ENCODE data around the gene KRIT1. TPM values are rescaled to one million over a fixed set of nuclear protein-coding genes. Genes with fewer than 3 reads are reported as not detected.

KRIT1 gene
- total RNA-seq, 4 donors from 2014 or later: 39.1 to 69.6 (median 59.2) TPM

- H3K4me3 ChIP-seq (ENCODE audit: low read depth, poor library complexity, severe bottlenecking): no peak overlapping the region
- 91 to 93% methylated on average over 1 of the region's 1 CpG for WGBS, 2 donors
- TF ChIP-seq CTCF (IDR thresholded peaks at IDR 0.05): no peak
- DNase-seq (ENCODE audit: low spot score in 2 of 2): no peak
- intact Hi-C loops (cut with DNase I; ENCODE audit: low total_unique reads): no loop called here
These were observed 23.2 kb upstream of the KRIT1 start for GRCh38 chr7:92268921-92269320.

- intact Hi-C loops (cut with DNase I; ENCODE audit: low total_unique reads): no loop called here
- TF ChIP-seq CTCF (IDR thresholded peaks at IDR 0.05) (no peak), POLR2A (IDR thresholded peaks at IDR 0.05) (no peak)
- WGBS, 2 donors: 78 to 81% methylated on average over 5 of the region's 5 CpGs
- DNase-seq (ENCODE audit: low spot score in 2 of 2): no peak
- no peak overlapping the region for H3K4me3 ChIP-seq (ENCODE audit: low read depth, poor library complexity, severe bottlenecking)
These were observed 20.9 kb upstream of the KRIT1 start for GRCh38 chr7:92266415-92267241.

GRCh38 chr7:92260248-92260781, 14.6 kb upstream of the KRIT1 start:
- intact Hi-C loops (cut with DNase I; ENCODE audit: low total_unique reads): no loop called here
- no peak for DNase-seq (ENCODE audit: low spot score in 2 of 2)
- WGBS, 2 donors: 83 to 89% methylated on average over 7 of the region's 7 CpGs
- no peak overlapping the region for H3K4me3 ChIP-seq (ENCODE audit: low read depth, poor library complexity, severe bottlenecking)
- TF ChIP-seq CTCF (IDR thresholded peaks at IDR 0.05) (no peak), POLR2A (IDR thresholded peaks at IDR 0.05) (no peak)

GRCh38 chr7:92259610-92260247, 14.0 kb upstream of the KRIT1 start:
- TF ChIP-seq CTCF (IDR thresholded peaks at IDR 0.05): no peak
- TF ChIP-seq POLR2A (IDR thresholded peaks at IDR 0.05): no peak
- intact Hi-C loops (cut with DNase I; ENCODE audit: low total_unique reads): no loop called here
- DNase-seq (ENCODE audit: low spot score in 2 of 2): no peak
- 92 to 96% methylated on average over 2 of the region's 2 CpGs for WGBS, 2 donors
- H3K4me3 ChIP-seq (ENCODE audit: low read depth, poor library complexity, severe bottlenecking): no peak overlapping the region

GRCh38 chr7:92259062-92259461, 13.3 kb upstream of the KRIT1 start:
- 96 to 97% methylated on average over 4 of the region's 4 CpGs for WGBS, 2 donors
- intact Hi-C loops (cut with DNase I; ENCODE audit: low total_unique reads): no loop called here
- DNase-seq (ENCODE audit: low spot score in 2 of 2): no peak
- no peak overlapping the region for H3K4me3 ChIP-seq (ENCODE audit: low read depth, poor library complexity, severe bottlenecking)
- no peak for TF ChIP-seq POLR2A (IDR thresholded peaks at IDR 0.05)
- no peak for TF ChIP-seq CTCF (IDR thresholded peaks at IDR 0.05)
